GM21786 (cell line): ENCODE measurements around the gene MMUT.
"Not testable (repeated sequence)": the region's sequence is repeated elsewhere in the genome, so short reads cannot be mapped to it uniquely, and the experiment has no call there.

Experiments
- ATAC-seq: cut with Tn5 transposase; IDR thresholded peaks from one replicate; pipeline ENCODE4 v1.9.1; 2021; ENCODE audit not compliant: unreplicated experiment

MMUT gene

GRCh38 chr6:49462927-49463611 lies at the start of gene MMUT, which contains the start of gene CENPQ:
TSS of gene MMUT (minus strand) at chr6:49463253. CDS start at chr6:49459466, 3,787 bp downstream.
TSS of gene CENPQ (plus strand) at chr6:49463370. CDS start at chr6:49470177, 6,807 bp downstream.
- peak; percentile 98 for ATAC-seq

- no peak for ATAC-seq
These were observed 46.3 kb upstream of the MMUT start for GRCh38 chr6:49509342-49509741.

- ATAC-seq: no peak
These were observed 43.6 kb upstream of the MMUT start for GRCh38 chr6:49506569-49507111.

GRCh38 chr6:49504666-49505065 lies 41.6 kb upstream of the MMUT start:
- no peak for ATAC-seq

- ATAC-seq: no peak
These were observed 36.6 kb upstream of the MMUT start, which contains the start of gene GLYATL3 for GRCh38 chr6:49499623-49500022. TSS of gene GLYATL3 (plus strand) at chr6:49499923. CDS start at chr6:49511991, 12,068 bp downstream.

- no peak for ATAC-seq
These were observed 36.1 kb upstream of the MMUT start for GRCh38 chr6:49499126-49499525.

GRCh38 chr6:49497304-49497703 lies 34.3 kb upstream of the MMUT start:
- no peak for ATAC-seq

GRCh38 chr6:49490633-49491032 lies 27.6 kb upstream of the MMUT start:
- no peak for ATAC-seq

GRCh38 chr6:49483380-49483779 lies 20.3 kb upstream of the MMUT start:
- ATAC-seq: not testable (repeated sequence)

- not testable (repeated sequence) for ATAC-seq
These were observed 18.8 kb upstream of the MMUT start for GRCh38 chr6:49481846-49482245.

GRCh38 chr6:49479308-49479970 lies 16.4 kb upstream of the MMUT start:
- ATAC-seq: no peak

GRCh38 chr6:49476564-49476963 lies 13.5 kb upstream of the MMUT start:
- not testable (repeated sequence) for ATAC-seq

GRCh38 chr6:49468042-49468441 lies 5.0 kb upstream of the MMUT start:
- ATAC-seq: no peak

- ATAC-seq: no peak
These were observed 1.6 kb upstream of the MMUT start for GRCh38 chr6:49464691-49465090.

- ATAC-seq: peak; percentile 1
These were observed 537 bp upstream of the MMUT start for GRCh38 chr6:49463612-49463967.

- ATAC-seq: peak; percentile 3
These were observed 490 bp downstream of the MMUT start for GRCh38 chr6:49462599-49462926.

- ATAC-seq: no peak
These were observed 982 bp downstream of the MMUT start for GRCh38 chr6:49462071-49462470.

GRCh38 chr6:49457771-49458170 lies 5.3 kb downstream of the MMUT start:
- ATAC-seq: no peak

- peak; percentile 66 for ATAC-seq
These were observed 8.0 kb downstream of the MMUT start for GRCh38 chr6:49454787-49455709.

- ATAC-seq: no peak
These were observed 9.8 kb downstream of the MMUT start for GRCh38 chr6:49453221-49453620.

- ATAC-seq: no peak
These were observed 32.2 kb downstream of the MMUT start for GRCh38 chr6:49430866-49431265.
